NCI-H226 (cell line): Measurements from ENCODE around the gene SDK1.

ENCODE experiments used
- DNase-seq: peaks from one replicate; pipeline ENCODE4 v3.0.0-alpha.2; 2015

Gene SDK1

DNA sequence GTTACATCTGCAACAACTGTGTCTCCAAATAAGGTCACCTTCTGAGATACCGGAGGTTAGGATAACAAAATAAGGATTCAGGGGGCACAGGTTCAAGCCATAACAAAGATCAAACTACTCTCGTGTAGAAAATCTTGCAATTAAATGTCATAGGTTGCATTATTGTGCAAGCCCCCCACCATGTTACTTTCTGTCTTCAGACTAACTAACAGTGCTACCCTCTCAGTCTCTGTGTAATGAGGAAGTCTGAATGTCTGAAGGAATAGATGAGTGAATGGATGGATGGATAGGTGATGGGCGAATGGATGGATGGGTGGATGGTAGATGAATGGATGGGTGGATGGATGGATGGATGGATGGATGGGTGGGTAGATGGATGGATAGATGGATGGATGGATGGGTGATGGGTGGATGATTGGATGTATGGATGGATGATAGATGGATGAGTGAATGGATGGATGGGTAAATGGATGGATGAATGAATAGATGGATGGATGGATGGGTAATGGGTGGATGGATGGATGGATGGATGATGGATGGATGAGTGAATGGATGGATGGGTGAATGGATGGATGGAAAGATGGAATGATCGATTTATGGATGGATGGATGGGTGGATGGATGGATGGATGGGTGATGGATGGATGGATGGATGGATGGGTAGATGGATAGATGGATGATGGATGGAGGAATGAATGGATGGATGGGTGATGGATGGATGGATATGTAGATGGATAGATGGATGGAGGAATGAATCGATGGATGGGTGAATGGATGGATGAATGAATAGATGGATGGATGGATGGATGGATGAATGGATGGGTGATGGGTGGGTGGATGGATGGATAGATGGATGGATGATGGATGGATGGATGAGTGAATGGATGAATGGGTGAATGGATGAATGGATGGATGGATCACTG is 823.8 kb downstream of the SDK1 start:
- no peak for DNase-seq

- no peak for DNase-seq
These were observed 827.0 kb downstream of the SDK1 start for GRCh38 chr7:4127909-4128560.

- no peak for DNase-seq
These were observed 828.5 kb downstream of the SDK1 start for GRCh38 chr7:4129481-4130122.

GRCh38 chr7:4131063-4131462 is 830.0 kb downstream of the SDK1 start:
- DNase-seq = no peak

DNA sequence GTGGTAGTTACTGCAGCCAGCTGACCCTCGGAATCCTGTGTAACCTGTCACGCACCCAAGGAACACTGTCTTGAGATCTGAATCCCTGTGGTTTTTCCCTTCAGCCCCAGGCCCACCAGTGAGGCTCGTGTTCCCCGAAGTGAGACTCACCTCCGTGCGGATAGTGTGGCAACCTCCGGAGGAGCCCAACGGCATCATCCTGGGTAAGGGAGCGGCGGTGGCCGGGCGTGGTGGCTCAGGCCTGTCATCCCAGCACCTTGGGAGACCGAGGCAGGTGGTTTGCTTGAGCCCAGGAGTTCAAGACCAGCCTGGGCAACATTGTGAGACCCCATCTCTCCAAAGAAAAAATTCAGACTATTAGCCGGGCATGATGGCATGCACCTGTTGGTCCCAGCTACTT is 831.2 kb downstream of the SDK1 start:
- no peak for DNase-seq

DNA sequence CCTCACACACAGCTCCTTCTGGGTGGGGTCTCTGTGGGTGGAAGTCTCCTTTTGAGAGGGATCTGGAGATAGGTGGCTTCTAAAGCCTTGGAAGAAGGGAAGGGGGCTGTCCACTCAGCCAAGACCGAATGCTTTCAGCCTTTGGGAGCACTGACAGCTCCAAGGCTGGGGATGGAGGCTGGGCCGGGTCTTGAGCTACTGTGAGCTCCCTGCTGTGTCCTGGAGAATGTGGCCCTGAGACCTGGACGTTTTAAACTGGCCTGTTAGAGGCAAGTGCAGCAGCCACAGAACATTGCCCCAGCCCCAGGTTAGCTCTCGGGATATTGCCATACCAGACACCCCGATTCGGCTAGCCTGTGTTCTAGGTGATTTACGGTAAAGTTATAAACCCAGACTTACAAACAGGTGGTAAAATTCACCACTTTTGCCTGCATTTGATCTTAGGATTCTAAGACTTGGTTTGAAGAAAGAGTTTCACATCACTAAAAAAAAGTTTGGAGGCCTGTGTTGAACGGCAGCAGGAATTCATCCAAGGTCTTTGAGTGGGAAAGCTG is 832.5 kb downstream of the SDK1 start:
- DNase-seq = no peak

DNA sequence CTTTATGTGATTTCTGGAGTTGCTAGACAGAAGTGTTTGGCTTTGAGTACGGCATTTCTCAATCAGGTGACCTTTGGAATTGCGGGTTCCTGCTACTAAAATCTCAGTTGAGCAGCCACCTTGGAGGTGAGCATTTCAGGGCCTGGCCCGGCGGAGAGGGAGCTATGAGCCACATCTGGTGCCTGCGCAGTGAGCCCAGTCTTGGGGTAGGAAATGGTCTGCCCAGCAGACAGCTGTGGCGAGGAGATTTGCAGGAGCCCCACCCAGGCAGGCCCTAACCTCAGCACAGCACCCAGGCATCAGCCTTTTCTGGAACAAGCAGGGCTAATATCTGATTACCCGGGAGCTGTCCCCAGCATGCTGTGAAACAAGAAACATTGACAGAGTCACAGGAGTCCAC is 833.2 kb downstream of the SDK1 start:
- DNase-seq = no peak

GRCh38 chr7:4134631-4135030 is 833.6 kb downstream of the SDK1 start:
- no peak for DNase-seq

- no peak for DNase-seq
These were observed 834.2 kb downstream of the SDK1 start for GRCh38 chr7:4135301-4135700.

- no peak for DNase-seq
These were observed 835.0 kb downstream of the SDK1 start for GRCh38 chr7:4136036-4136435.

GRCh38 chr7:4136501-4137110 is 835.6 kb downstream of the SDK1 start:
- DNase-seq = no peak

DNA sequence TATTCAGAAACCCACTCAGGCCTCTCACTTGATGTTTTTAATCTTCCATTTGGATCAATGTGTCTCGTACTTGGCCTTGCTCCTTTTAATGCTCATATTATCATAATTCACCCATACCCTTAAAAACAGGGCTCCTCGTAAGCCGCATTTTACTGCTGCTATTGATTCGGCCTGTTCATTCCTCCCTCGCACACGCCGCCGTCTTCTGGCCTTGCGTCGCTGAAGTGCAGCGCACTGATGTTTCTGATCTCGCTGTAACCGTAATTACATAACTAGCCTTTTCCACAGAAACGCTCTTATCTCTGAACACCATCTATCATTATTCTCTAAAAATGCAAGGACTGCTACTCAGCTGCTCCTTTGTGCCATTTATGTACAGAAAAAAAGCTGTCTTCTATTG is 836.5 kb downstream of the SDK1 start:
- no peak for DNase-seq

DNA sequence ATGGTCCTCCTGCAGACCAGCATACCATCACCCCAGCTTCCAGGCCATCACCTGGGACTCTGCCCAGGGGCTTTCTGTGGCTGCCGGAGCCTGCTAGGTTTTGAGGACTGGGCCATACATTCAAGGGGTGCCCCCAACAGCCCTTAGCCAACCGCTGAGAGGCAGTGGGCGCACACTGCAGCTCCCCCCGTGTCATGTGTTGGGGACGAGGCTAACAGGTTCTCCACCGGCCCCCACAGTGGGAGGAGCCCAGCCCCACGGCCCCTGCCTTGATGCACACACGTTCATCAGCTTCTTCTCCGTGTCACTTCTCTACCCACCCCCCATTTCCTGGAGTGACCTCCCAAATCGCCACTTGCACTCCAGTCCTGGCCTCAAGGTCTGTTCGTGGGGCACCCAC is 837.8 kb downstream of the SDK1 start:
- no peak for DNase-seq

GRCh38 chr7:4139656-4140625 is 838.9 kb downstream of the SDK1 start:
- DNase-seq = no peak

- DNase-seq = no peak
These were observed 839.9 kb downstream of the SDK1 start for GRCh38 chr7:4140933-4141332.

GRCh38 chr7:4143006-4143405 is 842.0 kb downstream of the SDK1 start:
- DNase-seq = no peak

DNA sequence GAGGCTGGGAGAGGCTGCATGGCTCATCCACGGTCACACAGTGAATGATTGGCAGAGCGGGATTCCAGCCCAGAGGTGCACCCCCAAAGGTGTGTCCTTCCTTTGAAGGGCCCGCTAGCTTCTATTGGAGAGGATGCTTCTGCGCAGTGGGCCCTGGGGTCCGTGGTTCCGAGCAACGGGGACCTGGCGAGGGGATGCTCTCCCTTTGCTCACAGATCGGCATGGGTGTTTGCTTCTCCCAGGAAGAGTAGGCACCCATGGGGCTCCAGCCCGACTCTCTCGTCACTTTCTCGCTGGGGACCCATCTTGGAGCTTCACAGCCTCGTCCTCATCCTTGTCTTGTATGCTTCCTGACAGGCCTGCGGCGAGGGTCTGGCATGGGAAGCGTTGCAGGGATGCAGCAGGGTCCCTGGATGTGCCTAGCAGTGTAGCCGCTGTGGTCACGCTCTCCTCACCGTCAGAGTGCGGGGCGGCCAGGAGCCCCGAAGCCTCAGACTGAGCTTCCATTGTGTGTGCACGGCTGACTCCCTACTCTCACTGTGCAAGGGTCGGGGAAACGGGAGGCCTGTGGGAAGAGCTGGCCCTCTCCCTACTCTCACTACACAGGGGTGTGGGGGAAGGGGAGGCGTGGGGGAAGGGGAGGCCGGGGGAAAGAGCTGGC is 842.6 kb downstream of the SDK1 start:
- DNase-seq = no peak

DNA sequence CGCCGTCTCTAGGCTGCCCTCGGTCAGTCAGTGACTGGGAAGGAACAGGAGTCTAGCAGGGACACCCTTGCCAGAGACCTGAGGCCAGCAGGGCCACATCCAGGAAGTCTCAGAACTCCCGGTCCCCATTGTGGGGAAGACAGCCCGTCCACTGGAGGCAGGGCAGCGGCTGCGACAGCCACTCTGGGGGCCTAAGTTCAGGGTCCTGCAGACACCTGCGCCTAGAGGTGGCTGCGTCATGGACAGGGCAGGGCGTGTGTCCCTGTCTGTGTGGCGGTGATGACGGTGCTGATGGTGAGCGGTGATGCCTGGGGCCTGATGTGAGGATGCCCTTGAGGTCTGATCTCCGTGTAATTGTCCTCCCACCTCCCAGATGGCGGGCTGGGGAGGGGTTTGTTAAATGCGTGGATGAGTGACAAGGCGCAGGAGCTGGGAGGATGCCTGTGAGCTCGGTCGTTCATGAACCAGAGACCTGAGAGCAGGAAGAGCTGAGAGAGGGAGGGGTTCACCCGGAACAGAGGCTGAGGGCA is 843.2 kb downstream of the SDK1 start:
- no peak for DNase-seq

GRCh38 chr7:4144811-4145510 is 843.9 kb downstream of the SDK1 start:
- DNase-seq = no peak

DNA sequence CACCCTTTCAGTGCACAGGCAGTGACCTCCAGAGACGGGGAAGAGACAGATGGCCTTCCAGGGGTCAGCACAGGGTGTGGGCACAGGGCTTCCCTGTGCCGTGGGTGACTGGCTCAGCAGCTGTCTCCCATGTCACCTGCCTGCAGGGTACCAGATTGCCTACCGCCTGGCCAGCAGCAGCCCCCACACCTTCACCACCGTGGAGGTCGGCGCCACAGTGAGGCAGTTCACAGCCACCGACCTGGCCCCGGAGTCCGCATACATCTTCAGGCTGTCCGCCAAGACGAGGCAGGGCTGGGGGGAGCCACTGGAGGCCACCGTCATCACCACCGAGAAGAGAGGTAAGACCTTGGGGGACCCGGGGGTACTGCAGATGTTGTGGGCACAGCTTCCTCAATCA is 844.5 kb downstream of the SDK1 start:
- no peak for DNase-seq
